Body of pancreas (tissue), 4 donors: ENCODE measurements around the gene ADAMTS7.
"Not testable (repeated sequence)": the region's sequence is repeated elsewhere in the genome, so short reads cannot be mapped to it uniquely, and the experiment has no call there.

Experiments used
- CTCF ChIP-seq, 7 experiments: fragments of 450-650 bp in 4 of 7; fragments of 200-600 bp in 3 of 7; sonication (generic) in 3 of 7; IDR thresholded peaks; one replicate each; pipeline ENCODE4 v1.5.1; 2016 to 2019; ENCODE audit warnings: antibody characterized with exemption in 7 of 7
- POLR2A ChIP-seq, 3 donors: fragments of 450-650 bp; IDR thresholded peaks; one replicate each; pipeline ENCODE4 v1.6.1; 2016; ENCODE audit warnings: antibody characterized with exemption in 3 of 3, mild to moderate bottlenecking in 2 of 3

GRCh38 chr15:78762386-78762961 is 48.8 kb downstream of the ADAMTS7 start:
- not testable (repeated sequence) for TF ChIP-seq CTCF, POLR2A (IDR thresholded peaks at IDR 0.05)
